Ammon's horn (tissue), 1 donor: ENCODE data around the gene DGKI.
"Not testable (repeated sequence)": the region's sequence is repeated elsewhere in the genome, so short reads cannot be mapped to it uniquely, and the experiment has no call there.

ENCODE experiments used
- DNase-seq: peaks from one replicate; pipeline ENCODE4 v3.0.0-alpha.2; 2016; ENCODE audit warnings: low spot score

The DGKI gene

DNA sequence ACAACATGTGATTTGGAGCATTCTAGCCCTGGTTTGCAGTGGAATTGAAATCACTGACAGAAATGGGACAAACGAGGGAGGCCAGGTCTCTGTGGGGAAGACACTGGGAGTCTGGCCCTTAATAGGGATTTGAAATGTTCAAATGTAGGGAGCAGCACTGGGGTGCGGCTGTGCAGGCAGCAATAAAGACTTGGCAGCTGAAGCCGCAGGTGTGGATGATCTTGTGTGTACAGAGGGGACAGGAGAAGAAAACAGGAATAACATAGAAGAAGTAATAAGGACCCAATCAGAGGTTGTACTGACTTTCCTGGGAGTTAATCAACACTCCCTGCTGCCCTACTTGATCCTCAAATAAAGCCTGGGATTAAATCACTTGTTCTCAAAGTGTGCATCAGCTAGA lies 375.6 kb downstream of the DGKI start:
- no peak for DNase-seq

GRCh38 chr7:137469858-137470257 lies 376.9 kb downstream of the DGKI start:
- no peak for DNase-seq

GRCh38 chr7:137469191-137469811 lies 377.5 kb downstream of the DGKI start:
- DNase-seq: no peak

DNA sequence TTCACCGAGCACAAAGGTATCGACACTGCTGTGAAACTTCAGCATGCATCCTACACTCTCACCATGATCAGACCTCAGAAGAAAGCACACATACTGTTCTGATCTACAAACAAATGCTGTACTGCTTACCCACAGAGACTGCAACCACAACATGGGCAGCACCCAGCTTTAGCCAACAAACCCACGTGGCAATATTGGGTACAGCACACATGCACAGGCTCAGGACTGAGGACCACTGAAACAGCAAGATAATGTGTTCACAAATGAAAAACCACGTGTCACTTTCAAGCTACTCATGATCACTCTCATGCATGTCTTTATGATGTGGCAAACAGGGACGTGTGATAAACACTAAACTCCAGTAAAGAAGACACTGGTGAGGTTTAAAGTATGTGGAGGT lies 383.9 kb downstream of the DGKI start:
- no peak for DNase-seq

GRCh38 chr7:137462074-137462715 lies 384.6 kb downstream of the DGKI start:
- no peak for DNase-seq

DNA sequence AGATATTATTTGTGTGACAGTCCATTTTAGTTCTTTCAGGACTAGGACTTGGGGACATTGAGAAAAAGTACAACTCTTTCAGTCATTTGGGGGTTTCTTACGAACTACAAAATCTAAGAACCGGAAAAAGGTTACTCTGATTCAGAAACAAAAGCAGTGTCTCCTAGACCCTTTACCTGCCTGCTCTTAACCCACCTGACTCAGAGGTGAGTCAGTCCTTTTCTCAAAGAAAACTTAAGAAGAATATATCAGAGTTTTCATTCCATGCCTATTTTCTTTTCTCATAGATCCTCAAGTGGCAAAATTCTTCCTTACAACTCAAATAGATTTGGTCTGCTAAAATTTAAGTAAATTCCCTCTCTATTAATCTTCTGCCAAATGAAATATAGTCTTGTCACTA lies 388.4 kb downstream of the DGKI start:
- no peak for DNase-seq

GRCh38 chr7:137454767-137455166 lies 392.0 kb downstream of the DGKI start:
- DNase-seq: no peak

- DNase-seq: peak; percentile 58
Measured at GRCh38 chr7:137454246-137454724, 392.5 kb downstream of the DGKI start.

DNA sequence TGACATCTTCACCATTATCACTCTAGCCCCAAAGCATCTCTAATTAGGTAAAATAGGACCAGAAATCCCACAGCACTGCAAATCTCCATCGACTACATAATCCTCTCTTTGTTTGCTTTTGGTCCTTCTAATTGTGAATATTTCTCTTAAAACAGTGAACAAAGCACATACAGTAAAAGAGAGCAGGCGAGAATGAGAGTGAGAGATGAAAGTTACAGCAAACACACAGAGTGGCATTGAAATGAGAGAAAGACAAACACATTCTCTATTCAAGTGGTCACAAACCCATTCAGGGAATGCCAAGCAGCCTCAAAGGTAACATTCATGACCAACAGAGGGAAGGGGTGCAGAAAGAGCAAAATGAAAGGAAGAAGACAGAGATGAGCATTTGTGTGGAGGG lies 393.4 kb downstream of the DGKI start:
- DNase-seq: peak; percentile 57

GRCh38 chr7:137449016-137449415 lies 397.8 kb downstream of the DGKI start:
- no peak for DNase-seq

DNA sequence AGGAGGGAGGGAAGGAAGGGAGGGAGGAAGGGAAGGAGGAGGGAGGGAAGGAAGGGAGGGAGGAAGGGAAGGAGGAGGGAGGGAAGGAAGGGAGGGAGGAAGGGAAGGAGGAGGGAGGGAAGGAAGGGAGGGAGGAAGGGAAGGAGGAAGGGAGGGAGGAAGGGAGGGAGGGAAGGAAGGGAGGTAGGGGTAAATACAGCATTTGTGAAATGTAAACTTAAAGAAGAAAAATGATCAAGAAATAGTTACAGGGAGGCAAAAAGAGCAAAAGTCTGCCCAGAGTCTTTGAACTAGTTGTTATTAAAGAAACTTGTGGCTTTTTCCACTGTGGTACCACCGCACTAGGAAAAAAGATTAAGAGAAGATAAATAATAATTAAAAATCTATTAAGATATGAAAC lies 398.2 kb downstream of the DGKI start:
- DNase-seq: not testable (repeated sequence)

DNA sequence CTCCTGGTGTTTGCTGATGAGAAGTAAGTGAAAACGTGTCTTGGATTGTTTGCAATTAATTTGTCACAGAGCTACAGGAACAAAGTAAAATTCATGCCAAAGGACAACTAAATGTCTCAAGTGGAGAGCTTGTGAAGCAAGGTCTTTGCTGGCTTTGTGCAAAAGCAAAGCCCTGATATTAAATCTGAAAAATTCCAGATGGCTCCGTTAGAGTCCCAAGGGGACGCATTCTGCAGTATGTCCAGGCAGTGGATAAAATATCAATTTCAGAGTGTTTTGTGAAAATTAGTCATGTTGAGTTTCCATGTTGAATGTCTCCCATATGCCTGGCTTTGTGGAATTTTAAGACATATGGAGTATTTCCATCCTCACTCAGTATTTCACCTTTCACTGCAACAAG lies 400.7 kb downstream of the DGKI start:
- DNase-seq: no peak

- no peak for DNase-seq
Measured at GRCh38 chr7:137445268-137445667, 401.5 kb downstream of the DGKI start.

- DNase-seq: no peak
Measured at GRCh38 chr7:137443616-137444015, 403.2 kb downstream of the DGKI start.

DNA sequence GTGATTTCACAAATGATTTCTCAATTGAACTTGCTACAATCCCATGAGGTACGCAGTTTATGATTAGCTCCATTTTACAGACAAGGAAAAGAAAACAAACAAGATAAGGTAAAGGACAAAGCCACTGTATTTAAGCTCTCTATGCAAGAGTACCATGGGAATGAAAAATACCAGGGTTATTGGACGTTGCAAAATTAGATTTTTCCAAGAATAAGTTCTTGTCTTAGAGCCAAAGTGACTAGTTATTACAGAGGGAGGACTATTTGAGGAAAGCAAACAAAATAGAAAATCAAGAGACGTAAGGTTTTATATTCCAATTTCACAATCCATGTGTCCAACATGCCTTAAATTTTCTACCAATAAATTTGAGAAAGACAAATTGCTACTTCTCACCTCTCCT lies 405.3 kb downstream of the DGKI start:
- DNase-seq: no peak

- peak; percentile 76 for DNase-seq
Measured at GRCh38 chr7:137439829-137440825, 406.6 kb downstream of the DGKI start.

DNA sequence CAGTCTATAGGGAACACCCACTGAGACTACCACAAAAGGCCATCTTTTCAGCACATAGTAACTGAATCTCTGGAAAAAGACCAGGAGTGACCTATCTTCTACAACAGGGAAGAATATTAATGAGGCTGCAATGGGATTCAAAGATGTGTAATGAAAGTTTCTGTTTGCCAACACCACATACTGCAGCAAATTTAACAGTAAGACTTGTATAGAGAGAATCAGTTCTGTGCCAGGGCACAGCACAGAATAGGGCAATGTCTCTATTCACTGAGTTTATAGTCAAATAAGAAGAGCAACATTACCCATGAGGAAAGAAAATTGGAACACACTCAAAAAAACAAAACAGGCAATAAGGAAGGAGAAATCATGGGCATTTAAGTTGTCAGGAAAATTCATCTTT lies 411.8 kb downstream of the DGKI start:
- no peak for DNase-seq

DNA sequence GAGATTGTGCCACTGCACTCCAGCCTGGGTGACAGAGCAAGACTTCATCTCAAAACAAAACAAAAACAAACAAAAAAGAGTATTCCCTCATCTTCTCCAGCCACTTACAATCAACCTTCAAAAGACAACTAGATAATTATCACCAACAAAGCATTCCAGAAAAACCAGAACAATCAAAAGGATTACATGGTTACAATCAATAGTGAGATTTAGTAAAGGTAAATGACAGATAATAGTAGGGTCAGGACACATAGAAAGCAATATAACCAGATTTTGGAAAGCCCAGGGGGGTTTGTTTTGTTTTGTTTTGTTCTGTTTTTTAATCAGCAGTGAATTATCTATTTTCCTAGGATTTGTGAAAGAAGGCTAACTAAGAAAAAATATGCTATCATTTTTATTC lies 412.2 kb downstream of the DGKI start:
- DNase-seq: no peak

GRCh38 chr7:137423321-137423720 lies 423.5 kb downstream of the DGKI start:
- DNase-seq: no peak

DNA sequence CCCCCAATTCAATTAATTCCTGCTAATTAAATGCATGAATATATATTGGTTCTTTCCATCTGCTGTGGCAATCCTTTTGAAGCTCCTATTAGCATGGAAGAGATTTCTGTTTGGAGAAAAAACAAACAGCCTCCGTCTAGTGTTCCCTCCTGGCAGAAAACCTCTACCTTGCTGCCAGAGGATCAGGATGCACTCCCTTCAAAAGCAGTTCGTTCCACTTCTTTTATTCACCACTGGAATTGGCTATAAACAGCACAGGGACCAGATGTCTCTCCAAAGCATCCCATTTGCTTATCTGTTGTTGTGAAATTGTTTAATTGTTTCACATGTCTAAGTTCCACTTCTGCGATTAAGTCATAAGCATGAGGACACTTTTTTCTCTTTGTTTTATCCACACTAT lies 425.4 kb downstream of the DGKI start:
- DNase-seq: peak; percentile 20

DNA sequence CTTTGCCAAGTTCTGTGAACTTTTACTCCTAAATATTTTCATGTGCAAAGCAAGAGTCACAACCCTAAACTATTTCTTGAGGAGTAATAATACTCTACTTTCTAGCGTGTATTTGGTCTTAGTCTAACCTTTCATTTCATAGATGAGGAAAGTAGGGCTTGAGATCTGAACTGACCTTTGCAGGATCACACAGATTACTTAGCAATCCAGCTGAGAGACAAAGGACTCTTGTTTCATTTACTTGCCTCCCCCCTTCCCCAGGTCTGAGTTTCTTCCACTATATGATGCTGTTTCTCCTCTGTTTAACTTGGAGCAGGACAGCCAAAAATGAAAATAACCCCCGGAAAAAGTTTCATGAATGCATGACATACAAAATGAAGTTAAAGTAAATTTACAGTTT lies 427.9 kb downstream of the DGKI start:
- DNase-seq: no peak

- no peak for DNase-seq
Measured at GRCh38 chr7:137417464-137417863, 429.3 kb downstream of the DGKI start.

DNA sequence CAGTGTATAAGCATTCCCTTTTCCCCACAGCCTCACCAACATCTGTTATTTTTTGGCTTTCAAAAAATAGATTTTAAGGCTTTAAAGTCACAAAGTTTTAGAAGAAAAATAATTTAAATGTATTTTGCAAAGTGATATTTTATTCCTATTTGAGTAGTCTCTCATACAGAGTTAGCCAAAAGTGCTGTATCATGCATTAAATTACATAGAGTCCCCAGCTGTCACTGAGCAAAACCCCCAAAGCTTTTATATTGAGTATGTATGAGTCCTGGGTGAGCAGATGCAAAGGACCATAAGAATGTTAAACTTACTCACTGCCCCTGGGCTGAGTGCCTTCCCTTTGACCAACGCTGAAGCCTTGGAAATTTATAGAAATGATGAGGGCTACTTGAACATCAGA lies 432.9 kb downstream of the DGKI start:
- no peak for DNase-seq
